Gastrocnemius medialis (tissue), 4 donors: ENCODE measurements around the gene CEACAM21. TPM values are rescaled to one million over a fixed set of nuclear protein-coding genes. Genes with fewer than 3 reads are reported as not detected.
A peak's percentile ranks its signal among the peaks of the same experiment; 100 is the strongest.

ENCODE experiments used
- ATAC-seq, 2 donors: fragments of 150-250 bp; one replicate each; pipeline ENCODE4 v1.9.1; 2016
- DNase-seq, 2 donors: peaks; one replicate each; pipeline ENCODE4 v3.0.0-alpha.2; 2019
- H3K27ac ChIP-seq, 4 donors: fragments of 200-600 bp; sonication (generic); 1 replicate in 1 of 4; 2 replicates in 3 of 4; pipeline ENCODE4 v1.5.1; 2016 to 2018; ENCODE audit warnings: mild to moderate bottlenecking in 2 of 4, moderate library complexity in 1 of 4
- H3K27me3 ChIP-seq, 3 donors: fragments of 200-600 bp; sonication (generic) in 2 of 3; 1 replicate in 1 of 3; 2 replicates in 2 of 3; pipeline versions ENCODE4 v1.5.1 to v1.6.0; 2016 to 2019; ENCODE audit warnings: mild to moderate bottlenecking in 1 of 3, moderate library complexity in 1 of 3
- H3K36me3 ChIP-seq, 2 donors: fragments of 200-600 bp; sonication (generic) in 1 of 2; one replicate each; pipeline ENCODE4 v1.5.1; 2017 to 2018
- H3K4me1 ChIP-seq, 2 donors: fragments of 200-600 bp; sonication (generic) in 1 of 2; one replicate each; pipeline ENCODE4 v1.5.1; 2016 to 2017; ENCODE audit warnings: mild to moderate bottlenecking in 2 of 2
- H3K4me3 ChIP-seq, 4 donors: fragments of 200-600 bp; sonication (generic) in 3 of 4; 1 replicate in 1 of 4; 2 replicates in 3 of 4; pipeline ENCODE4 v1.5.1; 2016 to 2019; ENCODE audit warnings: mild to moderate bottlenecking in 2 of 4
- H3K9me3 ChIP-seq, 3 donors: fragments of 200-600 bp; sonication (generic) in 2 of 3; 1 replicate in 1 of 3; 2 replicates in 2 of 3; pipeline ENCODE4 v1.5.1; 2016 to 2019
- CTCF ChIP-seq, 5 experiments: fragments of 450-650 bp in 3 of 5; fragments of 200-600 bp in 2 of 5; sonication (generic) in 2 of 5; IDR thresholded peaks in 4 of 5; conservative IDR thresholded peaks in 1 of 5; 1 replicate in 4 of 5; 2 replicates in 1 of 5; pipeline ENCODE4 v1.5.1; 2016 to 2019; ENCODE audit warnings: antibody characterized with exemption in 5 of 5, mild to moderate bottlenecking in 3 of 5, moderate library complexity in 3 of 5
- POLR2A ChIP-seq, 2 donors: fragments of 450-650 bp; IDR thresholded peaks; one replicate each; pipeline ENCODE4 v1.6.1; 2017; ENCODE audit warnings: antibody characterized with exemption in 2 of 2, mild to moderate bottlenecking in 2 of 2, moderate library complexity in 2 of 2
- in situ Hi-C, 4 donors: fragments of 200-750 bp; cut with MboI; loops; one replicate each; pipeline versions ENCODE4 v1.15.0 to v1.8.0; 2017; ENCODE audit warnings: low sequenced_read_pairs in 4 of 4
- intact Hi-C: fragments of 100-400 bp; cut with DNase I; formaldehyde crosslinking; loops from one replicate; pipeline ENCODE4 v1.15.1; 2023; ENCODE audit warnings: low total_unique reads
- total RNA-seq, 4 donors: library from RNA; depleted of rRNA; stranded (reverse); fragments of >200 nt; gene quantifications; one replicate each; pipeline versions ENCODE4 v1.1.0 to v1.2.3, GENCODE V29; 2016

The CEACAM21 gene
- total RNA-seq, 4 donors from 2014 or later: 0.49 TPM; not detected in 3

GRCh38 chr19:41551212-41551610 is 24.8 kb upstream of the CEACAM21 start:
- in situ Hi-C loops: no loop called here
- Histone ChIP-seq H3K36me3 (no peaks in the 10 kb centered on the region), H3K4me1 (no peaks in the 10 kb centered on the region), H3K9me3 (no peaks in the 10 kb centered on the region), H3K4me3 (no peak overlapping the region), H3K27ac (no peak overlapping the region), H3K27me3 (peaks cover 0 to under 1% (median 0%) of the 10 kb centered on the region in 3 donors)
- DNase-seq (no peak), ATAC-seq (no peak)
- intact Hi-C loops: no loop called here
- TF ChIP-seq CTCF (IDR thresholded peaks at IDR 0.05 in 4 of 5, conservative IDR thresholded peaks at IDR 0.05 in 1 of 5) (no peak), POLR2A (IDR thresholded peaks at IDR 0.05) (no peak)

GRCh38 chr19:41551711-41552110 is 24.3 kb upstream of the CEACAM21 start:
- TF ChIP-seq CTCF (IDR thresholded peaks at IDR 0.05 in 4 of 5, conservative IDR thresholded peaks at IDR 0.05 in 1 of 5) (no peak), POLR2A (IDR thresholded peaks at IDR 0.05) (no peak)
- no peaks in the 10 kb centered on the region for H3K36me3 ChIP-seq
- intact Hi-C loops: no loop called here
- in situ Hi-C loops: no loop called here
- no peak overlapping the region for H3K4me3 ChIP-seq
- no peaks in the 10 kb centered on the region for H3K9me3 ChIP-seq
- peak overlapping the region in 2 of 4 donors; percentile 7 to 38 for H3K27ac ChIP-seq
- H3K4me1 ChIP-seq: no peaks in the 10 kb centered on the region
- DNase-seq (no peak), ATAC-seq (no peak)
- H3K27me3 ChIP-seq: peaks cover 0 to 4% (median 0%) of the 10 kb centered on the region in 3 donors

- intact Hi-C loops: no loop called here
- DNase-seq (no peak), ATAC-seq (no peak)
- Histone ChIP-seq H3K27me3 (peaks cover 0 to 4% (median 0%) of the 10 kb centered on the region in 3 donors), H3K4me1 (no peaks in the 10 kb centered on the region), H3K27ac (no peak overlapping the region), H3K9me3 (no peaks in the 10 kb centered on the region), H3K36me3 (no peaks in the 10 kb centered on the region), H3K4me3 (no peak overlapping the region)
- in situ Hi-C loops: no loop called here
- no peak for TF ChIP-seq POLR2A (IDR thresholded peaks at IDR 0.05)
- TF ChIP-seq CTCF (IDR thresholded peaks at IDR 0.05 in 4 of 5, conservative IDR thresholded peaks at IDR 0.05 in 1 of 5): no peak
These were observed 23.4 kb upstream of the CEACAM21 start for GRCh38 chr19:41552558-41552957.

GRCh38 chr19:41553804-41554203 is 22.2 kb upstream of the CEACAM21 start:
- Histone ChIP-seq H3K36me3 (no peaks in the 10 kb centered on the region), H3K27ac (no peak overlapping the region), H3K4me1 (no peaks in the 10 kb centered on the region), H3K9me3 (no peaks in the 10 kb centered on the region), H3K27me3 (peaks cover 0 to 4% (median 0%) of the 10 kb centered on the region in 3 donors), H3K4me3 (no peak overlapping the region)
- DNase-seq (no peak), ATAC-seq (no peak)
- TF ChIP-seq POLR2A (IDR thresholded peaks at IDR 0.05): no peak
- TF ChIP-seq CTCF (IDR thresholded peaks at IDR 0.05 in 4 of 5, conservative IDR thresholded peaks at IDR 0.05 in 1 of 5): no peak
- in situ Hi-C loops: no loop called here
- intact Hi-C loops: no loop called here

- peaks cover 0 to 4% (median 0%) of the 10 kb centered on the region in 3 donors for H3K27me3 ChIP-seq
- DNase-seq (no peak), ATAC-seq (no peak)
- no peaks in the 10 kb centered on the region for H3K36me3 ChIP-seq
- in situ Hi-C loops (no loop called here), intact Hi-C loops (no loop called here)
- no peaks in the 10 kb centered on the region for H3K4me1 ChIP-seq
- no peak overlapping the region for H3K27ac ChIP-seq
- TF ChIP-seq POLR2A (IDR thresholded peaks at IDR 0.05): no peak
- TF ChIP-seq CTCF (IDR thresholded peaks at IDR 0.05 in 4 of 5, conservative IDR thresholded peaks at IDR 0.05 in 1 of 5): no peak
- H3K9me3 ChIP-seq: no peaks in the 10 kb centered on the region
- H3K4me3 ChIP-seq: no peak overlapping the region
These were observed 21.1 kb upstream of the CEACAM21 start for GRCh38 chr19:41554907-41555306.
